ENCODE results near the gene SKI. TPM values are rescaled to one million over a fixed set of nuclear protein-coding genes. Genes with fewer than 3 reads are reported as not detected.

SKI gene
- total RNA-seq, 2 donors from 2014 or later = 135 to 138 TPM

- Histone ChIP-seq H3K4me1 (ENCODE audit: control insufficient read depth in 1 of 2, low read depth in 2 of 2) (peaks cover 8 to 32% of the 10 kb centered on the region in 2 donors), H3K27me3 (replicated peaks; ENCODE audit: insufficient read depth) (no peaks in the 10 kb centered on the region), H3K4me3 (no peak overlapping the region), H3K36me3 (no peaks in the 10 kb centered on the region), H3K9me3 (no peaks in the 10 kb centered on the region), H3K27ac (peak overlapping the region; percentile 82)
- ATAC-seq (ENCODE audit: insufficient number of reproducible peaks, low FRiP score, low read depth) (no peak), DNase-seq (ENCODE audit: low spot score) (no peak)
- TF ChIP-seq, protein P1, sequence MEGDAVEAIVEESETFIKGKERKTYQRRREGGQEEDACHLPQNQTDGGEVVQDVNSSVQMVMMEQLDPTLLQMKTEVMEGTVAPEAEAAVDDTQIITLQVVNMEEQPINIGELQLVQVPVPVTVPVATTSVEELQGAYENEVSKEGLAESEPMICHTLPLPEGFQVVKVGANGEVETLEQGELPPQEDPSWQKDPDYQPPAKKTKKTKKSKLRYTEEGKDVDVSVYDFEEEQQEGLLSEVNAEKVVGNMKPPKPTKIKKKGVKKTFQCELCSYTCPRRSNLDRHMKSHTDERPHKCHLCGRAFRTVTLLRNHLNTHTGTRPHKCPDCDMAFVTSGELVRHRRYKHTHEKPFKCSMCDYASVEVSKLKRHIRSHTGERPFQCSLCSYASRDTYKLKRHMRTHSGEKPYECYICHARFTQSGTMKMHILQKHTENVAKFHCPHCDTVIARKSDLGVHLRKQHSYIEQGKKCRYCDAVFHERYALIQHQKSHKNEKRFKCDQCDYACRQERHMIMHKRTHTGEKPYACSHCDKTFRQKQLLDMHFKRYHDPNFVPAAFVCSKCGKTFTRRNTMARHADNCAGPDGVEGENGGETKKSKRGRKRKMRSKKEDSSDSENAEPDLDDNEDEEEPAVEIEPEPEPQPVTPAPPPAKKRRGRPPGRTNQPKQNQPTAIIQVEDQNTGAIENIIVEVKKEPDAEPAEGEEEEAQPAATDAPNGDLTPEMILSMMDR (IDR thresholded peaks at IDR 0.05) = no peak
Measured at GRCh38 chr1:2352341-2352896, 124.3 kb downstream of the SKI start.

DNA sequence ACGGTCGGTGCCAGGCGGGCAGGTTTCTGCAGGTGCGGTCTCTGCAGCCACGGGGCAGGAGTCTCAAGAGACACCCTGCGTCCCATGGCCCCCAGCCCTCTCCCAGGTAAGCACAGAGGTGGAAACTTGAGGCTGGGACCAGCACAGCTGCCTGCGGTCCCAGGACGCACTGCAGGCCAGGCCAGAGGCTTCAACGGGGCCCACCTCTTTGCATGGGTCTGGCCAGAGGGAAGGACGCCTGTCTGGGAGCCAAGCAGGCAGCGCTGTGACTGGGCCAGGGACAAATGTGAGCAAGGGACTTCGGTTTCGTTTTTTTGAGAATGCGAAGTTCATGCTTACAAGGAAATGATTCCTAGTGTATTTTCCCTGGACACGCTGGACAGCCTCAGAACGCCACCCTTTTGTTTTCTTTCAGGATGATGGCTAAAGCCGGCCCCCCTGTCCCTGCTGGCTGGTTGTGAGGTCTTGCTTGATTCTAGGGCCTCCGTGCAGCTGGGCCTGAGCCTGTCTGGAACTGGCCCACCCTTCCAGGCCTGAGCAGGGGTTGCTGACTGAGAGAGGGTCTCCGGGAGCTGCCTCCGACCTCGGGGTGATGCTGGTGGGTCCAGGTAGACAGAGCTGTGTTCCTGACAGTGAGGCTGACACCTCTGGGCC lies 124.9 kb downstream of the SKI start:
- Histone ChIP-seq H3K27ac (peak overlapping the region; percentile 82), H3K27me3 (replicated peaks; ENCODE audit: insufficient read depth) (no peaks in the 10 kb centered on the region)

DNA sequence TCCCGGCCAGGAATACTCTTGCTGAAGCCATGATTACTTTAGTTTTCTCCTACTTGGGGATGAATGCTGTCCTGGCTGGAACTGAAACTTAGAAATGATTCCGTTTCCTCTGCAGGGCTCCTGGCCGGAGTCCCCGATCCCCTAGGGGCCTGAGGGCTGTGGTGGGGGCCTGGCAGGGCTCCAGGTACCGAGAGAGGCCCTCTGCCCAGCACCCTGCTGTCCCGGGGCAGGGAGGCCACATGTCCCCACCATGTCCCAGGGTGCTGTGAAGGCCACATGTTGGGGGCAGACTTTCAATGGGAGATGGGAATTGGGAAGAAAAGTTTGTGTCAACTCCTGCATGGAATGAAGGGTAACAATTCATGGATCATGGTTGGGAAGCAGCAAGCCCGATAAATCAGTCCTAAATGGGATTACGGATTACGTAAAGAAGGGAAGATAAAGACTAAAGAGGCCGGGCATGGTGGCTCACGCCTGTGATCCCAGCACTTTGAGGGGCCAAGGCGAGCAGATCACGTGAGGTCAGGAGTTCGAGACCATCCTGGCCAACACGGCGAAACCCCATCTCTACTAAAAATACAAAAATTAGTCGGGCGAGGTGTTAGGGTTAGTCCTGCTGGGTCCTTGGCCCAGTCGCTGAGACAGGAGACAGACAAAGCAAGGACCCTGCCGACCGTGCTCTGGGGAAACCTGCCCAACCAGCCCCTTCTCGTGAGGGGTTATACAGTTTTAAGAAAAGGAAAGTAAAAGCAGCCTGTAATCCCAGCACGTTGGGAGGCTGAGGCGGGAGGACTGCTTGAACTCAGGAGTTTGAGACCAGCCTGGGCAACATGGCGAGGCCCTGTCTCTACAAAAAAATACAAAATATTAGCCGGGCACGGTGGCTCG lies 125.7 kb downstream of the SKI start:
- peak overlapping the region; percentile 82 for H3K27ac ChIP-seq
- H3K9me3 ChIP-seq = no peaks in the 10 kb centered on the region
- peaks cover 8 to 32% of the 10 kb centered on the region in 2 donors for H3K4me1 ChIP-seq (ENCODE audit: control insufficient read depth in 1 of 2, low read depth in 2 of 2)
- DNase-seq (ENCODE audit: low spot score) (no peak), ATAC-seq (ENCODE audit: insufficient number of reproducible peaks, low FRiP score, low read depth) (no peak)
- TF ChIP-seq, protein P1 (IDR thresholded peaks at IDR 0.05) = no peak
- H3K27me3 ChIP-seq (replicated peaks; ENCODE audit: insufficient read depth) = no peaks in the 10 kb centered on the region
- peaks cover 3% of the 10 kb centered on the region for H3K36me3 ChIP-seq
- peak overlapping the region; percentile 32 for H3K4me3 ChIP-seq

More for the DNA sequence above, 124.9 kb downstream of the SKI start:
- H3K9me3 ChIP-seq = no peaks in the 10 kb centered on the region
- DNase-seq (ENCODE audit: low spot score) = no peak
- no peak for ATAC-seq (ENCODE audit: insufficient number of reproducible peaks, low FRiP score, low read depth)
- TF ChIP-seq, protein P1 (IDR thresholded peaks at IDR 0.05) = no peak
- peak overlapping the region; percentile 32 for H3K4me3 ChIP-seq
- peaks cover under 1% of the 10 kb centered on the region for H3K36me3 ChIP-seq
- peaks cover 8 to 32% of the 10 kb centered on the region in 2 donors for H3K4me1 ChIP-seq (ENCODE audit: control insufficient read depth in 1 of 2, low read depth in 2 of 2)

- Histone ChIP-seq H3K36me3 (peaks cover 3% of the 10 kb centered on the region), H3K4me3 (peak overlapping the region; percentile 30), H3K27ac (no peak overlapping the region), H3K27me3 (replicated peaks; ENCODE audit: insufficient read depth) (no peaks in the 10 kb centered on the region), H3K9me3 (no peaks in the 10 kb centered on the region), H3K4me1 (ENCODE audit: control insufficient read depth in 1 of 2, low read depth in 2 of 2) (peaks cover 8 to 35% of the 10 kb centered on the region in 2 donors)
- DNase-seq (ENCODE audit: low spot score) (no peak), ATAC-seq (ENCODE audit: insufficient number of reproducible peaks, low FRiP score, low read depth) (no peak)
- TF ChIP-seq, protein P1 (IDR thresholded peaks at IDR 0.05) = no peak
Measured at GRCh38 chr1:2354511-2355372, 126.6 kb downstream of the SKI start.

Measured in thoracic aorta (tissue), 2 donors.